HG02970 (cell line): ENCODE measurements around the gene PDCD7.
"Not testable (repeated sequence)": the region's sequence is repeated elsewhere in the genome, so short reads cannot be mapped to it uniquely, and the experiment has no call there.

Source experiments
- ATAC-seq: cut with Tn5 transposase; IDR thresholded peaks from one replicate; pipeline ENCODE4 v1.9.1; 2021; ENCODE audit warnings: mild to moderate bottlenecking, moderate library complexity, moderate number of reproducible peaks; ENCODE audit not compliant: unreplicated experiment, low FRiP score

PDCD7 gene

GRCh38 chr15:65132878-65133547 lies 595 bp downstream of the PDCD7 start:
- ATAC-seq: peak; percentile 44

GRCh38 chr15:65130941-65131340 lies 2.7 kb downstream of the PDCD7 start:
- ATAC-seq: no peak

- ATAC-seq: no peak
Measured at GRCh38 chr15:65115542-65115941, 18.1 kb downstream of the PDCD7 start.

GRCh38 chr15:65115086-65115485 lies 18.5 kb downstream of the PDCD7 start, which contains the start of gene UBAP1L:
TSS of gene UBAP1L (minus strand) at chr15:65115200. CDS start at chr15:65106215, 8,985 bp downstream.
- no peak for ATAC-seq

- no peak for ATAC-seq
Measured at GRCh38 chr15:65110676-65111292, 22.8 kb downstream of the PDCD7 start.

GRCh38 chr15:65106011-65106590 lies 27.5 kb downstream of the PDCD7 start:
- no peak for ATAC-seq

- no peak for ATAC-seq
Measured at GRCh38 chr15:65105038-65105437, 28.6 kb downstream of the PDCD7 start.

- no peak for ATAC-seq
Measured at GRCh38 chr15:65102912-65103311, 30.7 kb downstream of the PDCD7 start.

- no peak for ATAC-seq
Measured at GRCh38 chr15:65101891-65102708, 31.5 kb downstream of the PDCD7 start.

GRCh38 chr15:65101411-65101890 lies 32.2 kb downstream of the PDCD7 start:
- no peak for ATAC-seq

GRCh38 chr15:65100442-65100841 lies 33.2 kb downstream of the PDCD7 start:
- ATAC-seq: no peak

- not testable (repeated sequence) for ATAC-seq
Measured at GRCh38 chr15:65099801-65100200, 33.8 kb downstream of the PDCD7 start.

- no peak for ATAC-seq
Measured at GRCh38 chr15:65099336-65099735, 34.3 kb downstream of the PDCD7 start.

- no peak for ATAC-seq
Measured at GRCh38 chr15:65097651-65098263, 35.9 kb downstream of the PDCD7 start.

GRCh38 chr15:65096481-65097385 lies 36.9 kb downstream of the PDCD7 start:
- ATAC-seq: no peak

- no peak for ATAC-seq
Measured at GRCh38 chr15:65095747-65096104, 37.9 kb downstream of the PDCD7 start.

- no peak for ATAC-seq
Measured at GRCh38 chr15:65095011-65095746, 38.4 kb downstream of the PDCD7 start.

- ATAC-seq: no peak
Measured at GRCh38 chr15:65094294-65094995, 39.2 kb downstream of the PDCD7 start.
